ENCODE data around the gene L3MBTL1.
"Not testable (repeated sequence)": the region's sequence is repeated elsewhere in the genome, so short reads cannot be mapped to it uniquely, and the experiment has no call there.

The L3MBTL1 gene

DNA sequence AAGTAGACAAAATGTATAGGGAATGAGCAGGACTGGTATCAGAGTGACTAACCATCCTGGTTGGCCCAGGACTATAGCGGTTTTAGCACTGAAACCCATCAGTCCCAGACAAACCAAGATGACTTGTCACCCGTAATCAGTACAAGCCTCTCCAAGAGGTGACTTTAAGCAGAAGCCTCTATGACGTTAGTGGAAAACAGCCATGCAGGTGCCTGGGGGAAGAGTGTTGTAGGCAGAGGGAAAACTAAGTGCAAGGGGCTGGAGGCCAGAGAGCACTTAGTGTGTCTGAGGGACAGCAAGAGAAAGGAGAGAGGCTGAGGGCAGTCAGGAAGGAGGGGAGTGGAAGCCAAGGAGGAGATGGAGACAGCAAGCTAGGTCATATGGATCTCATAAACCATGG lies 53.5 kb downstream of the L3MBTL1 start:
- DNase-seq, result no peak

DNA sequence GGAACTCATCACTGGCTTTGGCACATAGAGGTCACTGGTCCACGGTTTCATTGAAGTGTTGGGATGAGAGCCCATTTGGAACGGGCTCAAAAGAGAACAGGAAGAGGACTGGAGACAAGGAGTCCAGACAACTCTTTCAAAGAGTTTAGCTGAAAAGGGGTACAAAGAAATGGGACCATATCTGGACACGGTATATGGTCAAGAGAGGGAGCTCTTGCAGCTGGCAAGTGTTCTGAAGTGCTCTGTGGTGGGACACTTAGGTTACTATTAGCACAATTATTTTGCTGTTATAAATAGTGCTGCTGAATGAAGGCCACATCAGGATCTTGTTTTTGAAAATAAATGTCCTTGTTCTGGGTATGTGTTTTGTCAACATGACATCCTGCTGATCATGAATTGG lies 55.9 kb downstream of the L3MBTL1 start:
- no peak for DNase-seq

DNA sequence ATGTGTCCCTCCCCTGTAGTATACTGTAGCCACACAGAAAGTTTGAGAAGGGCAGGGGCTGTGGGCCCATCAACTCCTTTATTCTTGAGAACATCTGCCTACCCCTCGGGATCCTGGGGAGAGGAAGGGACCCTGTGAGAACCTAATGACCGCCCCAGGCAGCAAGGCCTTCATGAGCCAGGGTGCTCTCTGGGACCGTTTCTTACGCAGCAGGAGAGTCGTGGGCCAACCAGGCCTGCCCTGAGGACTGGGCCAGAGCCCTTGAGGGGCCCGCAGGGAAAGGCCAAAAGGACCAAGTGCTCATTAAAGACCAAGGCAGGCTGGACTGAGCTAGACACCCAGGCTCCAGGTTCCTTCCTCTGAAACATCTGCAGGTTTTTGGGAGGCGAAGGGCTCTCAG lies 56.5 kb downstream of the L3MBTL1 start:
- DNase-seq, result no peak

DNA sequence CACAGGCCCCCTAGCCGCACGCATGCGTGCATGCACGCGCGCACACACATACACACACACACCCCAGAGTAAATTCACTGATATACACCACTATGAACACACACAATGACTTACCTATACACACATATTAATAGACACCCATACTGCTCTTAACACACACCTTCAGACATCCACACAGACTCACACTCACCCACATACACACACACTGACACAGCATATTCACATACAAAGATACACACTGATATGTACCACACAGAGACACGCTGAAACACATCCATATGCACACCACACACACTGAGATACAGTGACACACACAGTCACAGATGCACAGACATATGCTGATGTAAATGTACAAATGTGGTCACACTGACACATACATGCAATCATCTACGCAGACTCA lies 57.0 kb downstream of the L3MBTL1 start:
- no peak for DNase-seq

DNA sequence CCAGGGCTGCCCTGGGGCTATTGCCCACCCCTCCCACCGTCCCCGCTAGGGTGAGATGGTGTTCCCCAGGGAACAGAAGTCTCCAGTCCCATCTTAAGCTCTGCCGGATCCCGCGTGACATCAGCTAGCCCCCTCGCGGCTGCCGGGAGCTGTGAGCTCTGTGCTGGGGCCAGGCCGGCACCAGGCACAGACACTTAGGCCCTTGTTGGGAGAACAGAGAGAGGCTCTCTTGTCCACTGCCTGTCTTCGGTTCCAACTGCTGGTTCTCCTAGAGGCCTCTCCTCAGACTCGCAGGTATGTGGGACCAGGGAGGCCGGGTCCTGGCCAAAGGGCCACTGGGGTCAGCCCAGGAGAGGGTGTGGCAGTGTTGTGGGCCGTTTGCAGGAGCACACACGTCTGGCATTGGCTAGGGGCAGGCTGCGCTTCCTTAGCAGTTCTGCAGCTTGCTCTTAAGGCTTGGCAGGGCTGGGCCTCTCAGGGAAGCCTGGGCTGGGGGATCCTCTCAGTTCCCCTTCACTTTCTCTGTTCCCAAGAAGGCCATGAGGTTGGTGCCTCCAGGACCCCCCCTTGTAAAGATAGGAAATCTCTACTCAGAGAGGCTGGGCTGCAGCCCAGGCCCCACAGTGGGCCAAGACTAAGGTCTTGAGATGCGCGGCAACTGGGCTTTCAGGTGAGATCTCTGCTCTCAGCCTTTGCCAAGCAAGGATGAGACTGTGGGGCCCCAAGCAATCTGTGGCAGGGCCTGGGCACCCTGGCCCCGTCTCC lies 57.7 kb downstream of the L3MBTL1 start:
- no peak for DNase-seq

DNA sequence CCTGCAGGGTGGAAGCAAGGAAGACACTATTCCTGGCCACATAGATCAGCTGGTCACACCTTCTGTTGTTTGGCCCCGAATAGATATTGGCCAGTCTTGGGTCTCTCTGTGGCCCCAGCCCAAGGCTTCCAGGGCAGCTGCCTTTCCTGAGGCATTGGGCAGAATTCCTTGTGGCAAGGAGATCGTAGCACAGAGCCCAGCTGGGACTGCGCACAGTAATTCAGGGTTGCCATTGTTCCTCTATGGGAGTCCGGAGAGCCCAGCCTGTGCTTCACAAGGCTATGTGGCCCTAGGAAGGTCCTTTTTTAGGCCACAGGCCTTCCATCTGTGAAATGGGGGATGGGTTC lies 58.2 kb downstream of the L3MBTL1 start:
- no peak for DNase-seq

DNA sequence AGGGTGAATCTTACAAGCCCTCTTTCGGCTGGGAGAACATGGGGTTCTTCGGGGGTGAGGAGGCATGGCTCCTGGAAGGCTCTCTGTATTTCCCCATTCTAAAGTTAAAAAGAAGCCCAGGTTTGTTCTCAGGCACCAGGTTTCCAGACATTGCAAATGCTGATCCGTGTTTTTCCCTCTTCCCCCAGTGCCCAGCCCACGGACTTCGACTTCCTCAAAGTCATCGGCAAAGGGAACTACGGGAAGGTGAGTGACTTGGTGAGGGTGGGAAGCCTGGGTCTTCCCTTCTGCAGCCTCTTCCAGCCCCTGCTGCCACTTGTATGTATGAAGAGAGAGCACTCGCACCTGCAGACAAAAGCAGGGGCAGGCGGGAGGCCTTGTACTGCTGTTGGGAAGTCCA lies 60.0 kb downstream of the L3MBTL1 start:
- no peak for DNase-seq

DNA sequence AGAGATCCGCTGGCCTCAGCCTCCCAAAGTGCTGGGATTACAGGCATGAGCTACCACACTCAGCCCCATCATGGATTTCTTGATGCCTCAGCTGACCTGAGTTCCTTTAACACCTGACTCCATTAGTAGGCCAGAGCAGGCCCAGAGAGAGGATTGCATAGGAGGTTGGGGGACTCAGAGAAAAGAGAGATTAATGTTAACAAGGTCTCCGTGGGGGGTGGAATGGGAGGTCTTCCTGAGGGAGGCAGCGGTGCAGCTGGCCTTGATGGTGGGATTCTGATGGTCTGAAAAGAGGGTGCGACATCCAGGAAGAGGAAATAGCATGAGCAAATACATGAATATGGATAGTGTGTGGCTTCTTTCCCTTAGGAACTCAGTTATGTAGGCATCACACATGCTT lies 61.2 kb downstream of the L3MBTL1 start:
- no peak for DNase-seq

DNA sequence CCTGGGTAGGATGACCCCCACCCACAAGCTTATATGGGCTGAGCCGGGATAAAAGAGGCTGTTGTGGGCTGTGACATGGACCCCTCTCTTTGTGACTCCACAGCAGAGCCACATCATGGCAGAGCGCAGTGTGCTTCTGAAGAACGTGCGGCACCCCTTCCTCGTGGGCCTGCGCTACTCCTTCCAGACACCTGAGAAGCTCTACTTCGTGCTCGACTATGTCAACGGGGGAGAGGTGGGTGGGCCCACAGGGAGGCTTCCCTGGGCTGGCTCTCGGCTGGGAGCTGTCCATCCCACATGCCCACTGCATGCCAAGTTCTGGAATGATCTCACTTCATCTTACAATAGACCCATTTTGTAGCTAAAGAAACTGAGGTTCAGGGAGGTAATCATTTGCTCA lies 61.8 kb downstream of the L3MBTL1 start:
- DNase-seq, result no peak

DNA sequence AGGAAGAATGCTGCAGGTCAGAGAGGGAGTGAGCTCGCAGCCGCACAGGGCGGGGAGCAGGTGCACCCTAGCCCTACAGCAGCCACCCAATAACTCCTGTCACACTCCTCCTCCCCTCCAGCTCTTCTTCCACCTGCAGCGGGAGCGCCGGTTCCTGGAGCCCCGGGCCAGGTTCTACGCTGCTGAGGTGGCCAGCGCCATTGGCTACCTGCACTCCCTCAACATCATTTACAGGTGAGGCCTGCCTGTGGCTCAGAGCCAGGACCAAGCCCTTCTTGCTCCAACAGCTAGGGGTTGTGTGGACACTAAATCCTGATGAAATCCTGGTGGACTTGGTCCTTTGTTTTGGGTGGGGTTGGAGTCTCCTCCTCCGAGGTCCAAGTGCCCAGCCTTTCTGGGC lies 63.0 kb downstream of the L3MBTL1 start:
- no peak for DNase-seq

DNA sequence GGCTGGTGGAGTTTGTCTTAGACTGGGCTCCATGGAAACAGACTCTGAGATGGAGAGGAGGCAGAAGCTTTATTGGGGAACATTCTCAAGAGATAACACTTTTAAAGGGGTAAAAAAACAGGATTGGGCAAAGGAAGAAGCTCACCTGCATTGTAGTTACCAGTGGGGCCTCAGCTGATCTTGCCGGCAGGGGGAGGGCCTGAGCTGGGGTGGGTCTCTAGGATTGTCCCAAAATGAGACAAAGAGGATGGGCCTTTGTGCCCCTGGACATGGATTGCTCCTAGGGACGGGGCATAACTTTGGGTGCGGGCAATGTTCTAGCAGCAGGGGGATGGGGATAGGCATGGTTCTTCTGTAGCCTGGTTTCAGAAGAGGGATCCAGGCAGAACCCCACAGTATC lies 63.8 kb downstream of the L3MBTL1 start:
- no peak for DNase-seq

DNA sequence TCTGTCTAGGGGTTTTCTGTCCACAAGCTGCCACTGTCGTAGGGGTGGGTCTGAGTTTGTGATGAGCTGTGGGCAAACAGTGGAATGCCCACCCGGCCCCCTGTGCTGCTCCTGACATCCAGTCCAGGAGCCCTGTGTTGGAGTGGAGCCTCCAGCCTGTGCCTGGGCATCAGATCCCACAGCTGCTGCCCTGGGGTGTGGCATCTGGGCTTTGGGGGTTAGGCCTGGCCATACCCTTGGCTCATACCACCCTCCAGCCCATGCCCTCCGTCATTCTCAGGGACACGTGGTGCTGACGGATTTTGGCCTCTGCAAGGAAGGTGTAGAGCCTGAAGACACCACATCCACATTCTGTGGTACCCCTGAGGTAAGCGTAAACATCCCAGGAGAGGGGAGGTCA lies 64.3 kb downstream of the L3MBTL1 start:
- no peak for DNase-seq

DNA sequence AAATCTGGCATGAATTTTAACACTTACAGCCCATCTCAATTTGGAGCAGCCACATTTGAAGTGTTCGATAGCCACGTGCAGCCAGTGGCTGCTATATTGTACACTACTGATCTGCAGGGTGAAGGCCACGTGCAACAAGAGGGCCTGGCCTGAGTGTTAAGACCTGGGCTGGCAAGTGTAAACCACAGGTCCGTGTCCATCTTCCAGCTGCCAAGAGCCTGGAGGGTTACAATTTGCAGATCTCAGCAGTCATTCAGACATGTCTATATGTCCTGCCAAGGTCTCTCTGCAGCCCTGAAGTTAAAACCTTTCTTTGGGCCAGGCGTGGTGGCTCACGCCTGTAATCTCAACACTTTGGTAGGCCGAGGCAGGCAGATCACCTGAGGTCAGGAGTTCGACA lies 65.4 kb downstream of the L3MBTL1 start:
- DNase-seq, result no peak

DNA sequence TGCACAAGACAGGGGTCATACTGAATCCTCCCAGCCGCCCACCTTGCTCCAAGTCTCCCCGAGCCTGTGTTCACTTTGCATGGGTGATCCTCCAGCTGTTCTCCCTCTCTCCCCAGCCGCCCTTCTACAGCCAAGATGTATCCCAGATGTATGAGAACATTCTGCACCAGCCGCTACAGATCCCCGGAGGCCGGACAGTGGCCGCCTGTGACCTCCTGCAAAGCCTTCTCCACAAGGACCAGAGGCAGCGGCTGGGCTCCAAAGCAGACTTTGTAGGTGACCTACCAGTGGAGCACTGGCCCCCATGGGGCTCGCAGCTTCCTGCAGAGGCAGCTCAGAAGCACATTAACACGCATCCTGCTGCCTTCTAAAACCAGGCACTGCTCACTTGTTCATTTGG lies 68.6 kb downstream of the L3MBTL1 start:
- DNase-seq, result no peak

DNA sequence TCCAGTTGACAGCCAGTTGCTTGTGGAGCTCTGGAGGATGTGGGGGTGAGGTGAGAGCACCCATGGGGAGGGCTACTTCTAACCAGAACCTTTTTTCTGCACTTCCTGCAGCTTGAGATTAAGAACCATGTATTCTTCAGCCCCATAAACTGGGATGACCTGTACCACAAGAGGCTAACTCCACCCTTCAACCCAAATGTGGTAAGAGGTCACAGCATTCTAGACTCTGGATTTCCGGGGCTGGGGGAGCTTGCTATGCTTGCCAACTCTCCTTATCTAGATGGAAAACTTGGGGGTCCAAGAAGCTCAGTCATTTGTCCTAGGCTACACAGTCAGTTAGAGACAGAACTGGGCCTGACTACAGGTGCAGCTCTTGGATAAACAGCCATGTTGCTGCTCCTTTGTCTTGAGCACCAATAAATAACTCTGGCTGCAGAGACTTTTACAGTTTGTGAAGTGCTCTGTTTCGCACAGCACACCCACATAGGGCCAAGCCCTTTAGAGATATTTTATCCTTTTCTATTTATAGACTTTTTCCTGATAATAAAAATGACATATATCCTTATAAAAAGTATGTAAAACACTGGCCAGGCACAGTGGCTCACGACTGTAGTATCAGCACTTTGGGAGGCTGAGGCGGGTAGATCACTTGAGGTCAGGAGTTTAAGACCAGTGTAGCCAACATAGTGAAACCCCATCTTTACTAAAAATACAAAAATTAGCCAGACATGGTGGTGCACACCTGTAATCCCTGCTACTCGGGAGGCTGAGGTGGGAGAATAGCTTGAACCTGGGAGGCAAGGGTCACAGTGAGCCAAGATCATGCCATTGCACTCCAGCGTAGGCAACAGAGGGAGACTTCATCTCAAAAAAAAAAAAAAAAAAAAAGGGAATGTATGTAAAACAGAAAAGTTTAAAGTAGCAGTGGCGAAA lies 72.6 kb downstream of the L3MBTL1 start:
- DNase-seq, result no peak

DNA sequence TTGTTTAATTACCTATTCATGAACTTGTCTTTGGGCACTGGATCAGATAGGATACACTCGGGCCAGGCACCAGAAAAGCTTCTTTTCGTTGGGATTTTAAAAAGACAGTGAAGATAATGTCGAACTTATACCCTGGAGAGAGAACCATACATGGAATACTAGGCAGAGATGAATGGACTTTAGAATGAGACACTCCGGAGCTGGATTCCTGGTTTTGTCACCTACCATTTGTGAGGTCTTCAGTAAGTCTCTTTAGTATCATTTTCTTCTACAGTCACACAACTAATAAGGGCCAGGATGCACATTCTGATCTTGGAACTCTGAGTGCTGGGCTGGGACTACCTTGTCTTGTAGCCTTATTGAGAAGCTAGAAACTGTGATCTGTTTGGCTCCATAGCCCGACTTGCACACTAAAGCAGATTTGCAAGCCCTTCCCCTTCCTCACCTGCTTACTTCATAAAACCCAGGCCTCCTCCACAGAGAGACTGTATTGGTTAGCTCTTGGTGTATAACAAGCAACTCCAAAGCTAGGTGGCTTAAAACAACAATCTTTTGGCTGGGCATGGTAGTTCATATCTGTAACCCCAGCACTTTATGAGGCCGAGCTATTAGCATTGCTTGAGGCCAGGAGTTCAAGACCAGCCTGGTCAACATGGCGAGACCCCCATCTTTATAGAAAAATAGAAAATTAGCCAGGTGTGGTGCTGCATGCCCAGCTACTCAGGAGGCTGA lies 75.8 kb downstream of the L3MBTL1 start:
- no peak for DNase-seq

DNA sequence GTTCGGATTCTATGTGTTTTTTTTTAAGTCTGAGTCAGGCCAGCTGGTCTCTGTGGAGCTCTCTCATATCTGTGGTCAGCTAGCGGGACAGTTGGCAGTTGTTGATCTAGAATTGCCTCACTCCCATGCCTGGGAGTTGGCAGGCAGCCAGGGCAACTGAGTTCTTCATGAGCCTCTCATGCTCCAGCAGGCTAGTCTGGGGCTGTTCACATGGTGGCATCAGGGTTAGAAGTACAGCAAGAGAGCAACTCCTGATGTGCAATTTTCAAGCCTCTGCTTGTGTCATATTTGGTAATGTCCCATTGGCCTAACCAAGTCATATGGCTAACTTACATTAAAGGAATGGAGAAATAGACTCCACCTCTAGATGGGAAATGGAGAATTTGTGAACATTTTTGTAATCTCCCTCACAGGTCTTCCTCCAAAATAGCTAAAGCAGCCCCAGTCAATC lies 76.5 kb downstream of the L3MBTL1 start:
- peak; percentile 69 for DNase-seq

DNA sequence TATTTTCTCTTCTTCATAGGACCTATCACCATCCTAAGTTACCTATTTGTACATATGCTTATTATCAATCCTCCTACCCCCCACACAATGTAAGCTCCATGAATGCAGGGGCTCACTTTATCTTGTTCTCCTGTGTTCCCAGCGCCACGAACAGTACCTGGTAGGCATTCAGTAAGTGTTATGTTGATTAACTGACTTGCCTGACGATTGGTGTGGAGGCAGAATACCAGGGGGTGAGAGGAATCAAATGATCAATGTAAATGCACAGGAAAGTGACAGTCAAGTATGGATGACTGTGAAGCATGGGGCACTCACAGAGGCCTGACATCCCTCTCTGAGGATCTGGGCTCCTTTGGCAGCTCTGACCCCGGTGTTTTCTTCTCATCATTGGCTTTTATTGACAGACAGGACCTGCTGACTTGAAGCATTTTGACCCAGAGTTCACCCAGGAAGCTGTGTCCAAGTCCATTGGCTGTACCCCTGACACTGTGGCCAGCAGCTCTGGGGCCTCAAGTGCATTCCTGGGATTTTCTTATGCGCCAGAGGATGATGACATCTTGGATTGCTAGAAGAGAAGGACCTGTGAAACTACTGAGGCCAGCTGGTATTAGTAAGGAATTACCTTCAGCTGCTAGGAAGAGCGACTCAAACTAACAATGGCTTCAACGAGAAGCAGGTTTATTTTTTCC lies 77.1 kb downstream of the L3MBTL1 start:
- DNase-seq, result no peak

DNA sequence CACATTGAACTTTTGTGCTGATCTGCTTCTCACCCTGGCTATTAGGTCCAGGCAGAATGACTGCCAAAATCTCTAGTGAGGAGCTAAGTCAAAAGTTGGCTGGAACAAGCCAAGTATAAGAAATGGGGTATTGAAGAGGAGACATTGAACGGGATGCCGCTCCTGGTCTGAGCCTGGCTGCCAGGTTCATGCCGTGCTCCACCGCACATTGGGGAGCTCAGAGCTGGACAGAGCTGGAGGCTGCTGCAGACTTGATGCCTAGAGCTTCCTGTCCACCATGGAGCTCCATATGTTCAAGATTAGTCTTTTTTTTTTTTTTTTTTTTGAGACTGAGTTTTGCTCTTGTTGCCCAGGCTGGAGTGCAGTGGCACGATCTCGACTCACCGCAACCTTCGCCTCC lies 79.1 kb downstream of the L3MBTL1 start:
- DNase-seq, result no peak

DNA sequence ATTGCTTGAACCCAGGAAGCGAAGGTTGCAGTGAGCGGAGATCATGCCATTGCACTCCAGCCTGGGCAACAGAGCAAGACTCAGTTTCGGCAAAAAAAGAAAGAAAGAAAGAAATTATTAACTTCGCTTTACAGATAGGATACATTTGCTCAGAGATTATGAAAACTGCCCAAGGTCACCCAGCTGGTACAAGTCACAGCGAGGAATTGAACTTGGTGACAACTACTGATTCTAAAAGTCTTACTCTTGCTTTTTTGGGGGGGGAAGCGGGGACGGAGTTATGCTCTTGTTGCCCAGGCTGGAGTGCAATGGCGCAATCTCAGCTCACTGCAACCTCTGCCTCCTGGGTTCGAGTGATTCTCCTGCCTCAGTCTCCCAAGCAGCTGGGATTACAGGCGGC lies 81.0 kb downstream of the L3MBTL1 start:
- DNase-seq, result not testable (repeated sequence)

DNA sequence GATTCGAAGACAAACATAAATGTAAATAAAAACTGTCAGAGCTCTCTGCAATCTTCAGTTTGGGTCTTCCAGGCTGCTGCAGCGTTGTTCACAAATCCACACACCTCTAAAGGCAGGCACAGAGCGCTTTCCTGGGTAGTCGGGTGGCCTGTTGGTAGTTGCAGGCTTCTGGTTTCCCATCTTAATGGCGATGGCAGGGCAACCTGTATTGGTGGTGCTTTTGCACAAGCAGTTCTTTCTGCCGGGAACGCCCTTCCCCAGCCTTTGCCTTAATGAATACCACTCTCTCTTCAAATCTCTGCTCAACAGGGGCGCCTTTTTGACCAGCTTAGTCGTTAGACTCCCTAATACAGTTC lies 82.5 kb downstream of the L3MBTL1 start:
- no peak for DNase-seq

DNA sequence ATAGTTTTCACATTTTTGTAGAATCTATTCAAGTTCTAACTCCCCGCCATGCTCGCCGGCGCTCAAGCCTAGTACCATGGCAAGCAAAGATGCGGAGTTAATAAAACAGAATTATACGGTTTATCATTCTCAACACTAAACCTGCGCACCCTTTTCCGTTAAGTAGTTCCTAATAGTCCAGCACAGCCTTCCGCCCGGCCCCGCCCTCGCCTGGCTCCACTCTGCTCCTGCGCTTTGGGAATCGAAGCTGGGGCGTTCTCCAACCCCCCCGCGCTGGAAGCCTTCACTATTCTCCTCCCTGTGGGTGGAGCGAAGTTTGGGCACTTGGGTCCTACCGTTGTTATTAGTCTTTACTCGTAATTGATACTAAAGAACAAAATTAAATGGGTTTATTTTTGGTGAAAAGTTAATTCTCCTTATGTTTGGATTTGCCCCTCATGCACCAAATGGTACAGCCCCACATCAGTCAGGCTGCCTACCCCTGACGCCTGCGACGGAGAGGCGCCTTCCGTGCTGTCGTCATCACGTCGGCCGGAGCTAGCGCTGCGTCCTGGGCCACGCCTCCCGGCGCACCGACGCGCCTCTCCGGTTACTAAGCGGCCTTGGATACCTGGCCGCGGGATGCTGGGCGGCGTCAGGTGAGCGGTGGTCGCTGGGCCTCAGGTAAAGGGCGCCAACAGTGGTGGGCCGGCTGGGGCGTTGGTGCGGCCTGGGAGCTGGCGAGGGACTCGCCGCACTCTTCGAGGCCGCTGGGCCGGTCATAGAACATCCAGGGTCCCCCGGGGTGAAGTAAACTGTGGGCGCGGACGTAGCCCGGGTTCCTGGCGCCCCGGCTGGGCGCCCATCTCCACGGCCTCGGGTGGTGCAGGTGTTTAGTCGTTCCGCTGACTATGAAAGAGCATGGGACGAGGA lies 83.2 kb downstream of the L3MBTL1 start, which contains the start of gene IFT52:
Gene IFT52, plus strand, starts transcription at position 546 of the 912 bp plus-strand sequence. CDS start 3,762 bp downstream, outside the sequence.
- peak; percentile 61 for DNase-seq

Measured in GOT3 (cell line).